Measurements from ENCODE around the gene ARMH2. TPM values are rescaled to one million over a fixed set of nuclear protein-coding genes. Genes with fewer than 3 reads are reported as not detected.

Gene ARMH2
- total and polyA plus RNA-seq, 2 donors (not counting 1 experiment from before 2014, with no cell fraction given), result 0.43 to 5.0 TPM

DNA sequence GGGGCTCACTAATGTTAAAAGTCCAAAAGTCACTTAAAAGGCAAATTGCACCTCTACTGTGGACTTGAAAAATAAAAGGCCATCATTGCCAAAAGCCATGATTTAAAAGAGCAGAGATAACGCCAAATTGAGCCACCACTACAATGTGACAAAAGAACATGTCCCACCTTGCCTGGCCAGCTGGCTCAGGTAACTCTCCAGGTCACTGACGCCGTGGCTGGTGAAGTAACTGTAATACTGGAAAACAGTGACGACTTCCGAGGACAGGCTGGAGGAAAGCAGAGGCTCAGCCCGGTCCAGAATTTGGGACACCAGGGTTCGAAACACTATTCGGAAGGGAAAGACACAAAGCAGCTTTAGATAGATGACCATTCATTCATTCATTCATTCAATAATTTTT is 29.3 kb upstream of the ARMH2 start:
- DNase-seq, result no peak
- ATAC-seq (ENCODE audit: low read depth), result no peak
- peak overlapping the region; percentile 46 for H3K27ac Mint-ChIP-seq
- H3K27me3 ChIP-seq (replicated peaks in 1 of 4; ENCODE audit: control extremely low read depth in 1 of 4, control insufficient read depth in 3 of 4, insufficient read depth in 4 of 4, low read length in 3 of 4), result no peaks in the 10 kb centered on the region
- ChIA-PET POLR2A (no interaction called here), CTCF (no interaction called here)
- H3K27me3 Mint-ChIP-seq, result no peaks in the 10 kb centered on the region
- no peak overlapping the region for H2AFZ ChIP-seq (ENCODE audit: insufficient read depth, low read depth, low read length, poor library complexity, severe bottlenecking)
- H3K9me3 ChIP-seq (ENCODE audit: control extremely low read depth in 1 of 3, control insufficient read depth in 2 of 3, insufficient read depth in 1 of 3, low read length in 2 of 3), result no peaks in the 10 kb centered on the region
- peaks cover 17 to 100% of the 10 kb centered on the region in 2 experiments for H3K36me3 ChIP-seq (replicated peaks in 1 of 2; ENCODE audit: control extremely low read depth in 1 of 2, control insufficient read depth in 1 of 2, extremely low read depth in 1 of 2, insufficient read depth in 2 of 2, low read length in 1 of 2)
- 84% methylated on average over 5 of the region's 8 CpGs for WGBS (ENCODE audit: insufficient coverage)
- H3K79me2 ChIP-seq (ENCODE audit: control insufficient read depth, insufficient read depth, low read length), result peaks cover 27% of the 10 kb centered on the region
- peaks cover 83% of the 10 kb centered on the region for H4K20me1 ChIP-seq (ENCODE audit: control insufficient read depth, insufficient read depth, low read length, poor library complexity, severe bottlenecking)
- no peak overlapping the region for H3K4me2 ChIP-seq (replicated peaks; ENCODE audit: low read depth, low read length, poor library complexity, severe bottlenecking)
- no peak overlapping the region for H3K27ac ChIP-seq (ENCODE audit: low read length in 2 of 2)
- no peaks in the 10 kb centered on the region for H3K4me1 ChIP-seq (ENCODE audit: control insufficient read depth in 2 of 2, insufficient read depth in 2 of 2, low read length in 2 of 2)
- intact Hi-C loops (cut with micrococcal nuclease), result no loop called here
- no peak for TF ChIP-seq CTCF (IDR thresholded peaks at IDR 0.05)
- TF ChIP-seq EZH2 (IDR thresholded peaks at IDR 0.05; ENCODE audit: borderline replicate concordance, insufficient read depth, low read depth, low read length, poor library complexity, severe bottlenecking), result no peak
- peaks cover 2% of the 10 kb centered on the region for H3K4me1 Mint-ChIP-seq
- no peak overlapping the region for H3K9ac ChIP-seq (ENCODE audit: low read length)
- H3K4me3 ChIP-seq (ENCODE audit: control extremely low read depth in 1 of 5, extremely low read depth in 1 of 5, insufficient read depth in 1 of 5, low read depth in 2 of 5, low read length in 4 of 5), result no peak overlapping the region
- no peaks in the 10 kb centered on the region for H3K9me3 Mint-ChIP-seq (ENCODE audit: insufficient read depth)
- H3K4me3 Mint-ChIP-seq, result no peak overlapping the region

DNA sequence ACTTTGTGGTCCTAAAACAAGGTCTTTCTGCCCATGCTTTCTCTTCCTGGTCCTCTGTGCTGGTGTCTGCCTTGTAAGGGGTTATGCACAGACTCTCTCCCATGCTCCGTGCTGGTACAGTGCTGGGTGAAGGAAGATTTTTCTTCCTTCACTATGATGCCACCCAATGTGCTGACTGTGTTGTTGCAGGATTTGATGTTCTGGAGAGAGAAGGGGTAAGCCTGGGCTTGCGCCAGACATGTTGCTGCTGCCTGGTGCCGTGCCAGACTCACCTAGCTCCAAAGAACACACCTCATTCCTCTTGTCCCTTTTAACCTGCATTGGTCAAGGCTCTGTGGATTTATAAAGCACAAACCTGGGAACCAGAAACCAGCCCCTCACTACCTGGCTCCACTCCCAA is 28.4 kb upstream of the ARMH2 start:
- no peak overlapping the region for H3K4me3 Mint-ChIP-seq
- Histone ChIP-seq H3K36me3 (replicated peaks in 1 of 2; ENCODE audit: control extremely low read depth in 1 of 2, control insufficient read depth in 1 of 2, extremely low read depth in 1 of 2, insufficient read depth in 2 of 2, low read length in 1 of 2) (peaks cover 15 to 99% of the 10 kb centered on the region in 2 experiments), H3K4me2 (replicated peaks; ENCODE audit: low read depth, low read length, poor library complexity, severe bottlenecking) (no peak overlapping the region), H3K9ac (ENCODE audit: low read length) (no peak overlapping the region), H3K27ac (ENCODE audit: low read length in 2 of 2) (peak overlapping the region in 1 of 2 donors; percentile 27), H3K4me3 (ENCODE audit: control extremely low read depth in 1 of 5, extremely low read depth in 1 of 5, insufficient read depth in 1 of 5, low read depth in 2 of 5, low read length in 4 of 5) (no peak overlapping the region), H2AFZ (ENCODE audit: insufficient read depth, low read depth, low read length, poor library complexity, severe bottlenecking) (no peak overlapping the region), H3K27me3 (replicated peaks in 1 of 4; ENCODE audit: control extremely low read depth in 1 of 4, control insufficient read depth in 3 of 4, insufficient read depth in 4 of 4, low read length in 3 of 4) (no peaks in the 10 kb centered on the region), H3K9me3 (ENCODE audit: control extremely low read depth in 1 of 3, control insufficient read depth in 2 of 3, insufficient read depth in 1 of 3, low read length in 2 of 3) (no peaks in the 10 kb centered on the region), H3K4me1 (ENCODE audit: control insufficient read depth in 2 of 2, insufficient read depth in 2 of 2, low read length in 2 of 2) (no peaks in the 10 kb centered on the region), H3K79me2 (ENCODE audit: control insufficient read depth, insufficient read depth, low read length) (peaks cover 27% of the 10 kb centered on the region), H4K20me1 (ENCODE audit: control insufficient read depth, insufficient read depth, low read length, poor library complexity, severe bottlenecking) (peaks cover 82% of the 10 kb centered on the region)
- peaks cover 2% of the 10 kb centered on the region for H3K4me1 Mint-ChIP-seq
- H3K9me3 Mint-ChIP-seq (ENCODE audit: insufficient read depth), result no peaks in the 10 kb centered on the region
- intact Hi-C loops (cut with micrococcal nuclease), result no loop called here
- no peak for DNase-seq
- ATAC-seq (ENCODE audit: low read depth), result no peak
- CTCF ChIA-PET, result no interaction called here
- no CpG with 5 or more reads among the region's 3 CpGs for WGBS (ENCODE audit: insufficient coverage)
- TF ChIP-seq EZH2 (IDR thresholded peaks at IDR 0.05; ENCODE audit: borderline replicate concordance, insufficient read depth, low read depth, low read length, poor library complexity, severe bottlenecking), result no peak
- POLR2A ChIA-PET, result no interaction called here
- H3K27me3 Mint-ChIP-seq, result no peaks in the 10 kb centered on the region
- peak overlapping the region; percentile 46 for H3K27ac Mint-ChIP-seq
